H9 (cell line): Measurements from ENCODE around the gene SNRNP25. TPM values are rescaled to one million over a fixed set of nuclear protein-coding genes. Genes with fewer than 3 reads are reported as not detected.

Experiments
- DNase-seq: peaks from one replicate; pipeline ENCODE4 v3.0.0-alpha.2; 2017
- H2AFZ ChIP-seq: one replicate; pipeline ENCODE4 v1.6.1; 2013; ENCODE audit warnings: mild to moderate bottlenecking, low read length, control low read depth, moderate library complexity
- H2AK5ac ChIP-seq: 2 replicates; pipeline ENCODE4 v1.6.1; 2013; ENCODE audit warnings: low read length, control low read depth, mixed read lengths; ENCODE audit not compliant: insufficient read length
- H2BK120ac ChIP-seq: one replicate; pipeline ENCODE4 v1.6.1; 2013; ENCODE audit warnings: low read depth, mild to moderate bottlenecking, low read length, control low read depth, inconsistent platforms; ENCODE audit not compliant: poor library complexity, severe bottlenecking
- H2BK12ac ChIP-seq: 2 replicates; pipeline ENCODE4 v1.6.1; 2013; ENCODE audit warnings: low read length, control low read depth, mixed read lengths, low read depth; ENCODE audit not compliant: insufficient read length
- H2BK15ac ChIP-seq: 2 replicates; pipeline ENCODE4 v1.6.1; 2013; ENCODE audit warnings: low read depth, low read length, control low read depth
- H2BK20ac ChIP-seq: one replicate; pipeline ENCODE4 v1.6.1; 2013; ENCODE audit warnings: low read depth, mild to moderate bottlenecking, low read length, control low read depth, inconsistent platforms; ENCODE audit not compliant: poor library complexity, severe bottlenecking
- H2BK5ac ChIP-seq: 2 replicates; pipeline ENCODE4 v1.6.1; 2013; ENCODE audit warnings: low read length, control low read depth, mixed read lengths; ENCODE audit not compliant: insufficient read length
- H3K14ac ChIP-seq: 2 replicates; pipeline ENCODE4 v1.6.1; 2013; ENCODE audit warnings: low read length, control low read depth; ENCODE audit not compliant: insufficient read depth
- H3K18ac ChIP-seq: 2 replicates; pipeline ENCODE4 v1.6.1; 2013; ENCODE audit warnings: low read depth, mild to moderate bottlenecking, mixed read lengths, low read length, control low read depth; ENCODE audit not compliant: insufficient read length
- H3K23ac ChIP-seq: 2 replicates; pipeline ENCODE4 v1.6.1; 2013; ENCODE audit warnings: low read length, control low read depth, mixed read lengths, low read depth; ENCODE audit not compliant: insufficient read length
- H3K23me2 ChIP-seq: 2 replicates; pipeline ENCODE4 v1.6.1; 2013; ENCODE audit warnings: low read depth, mild to moderate bottlenecking, mixed read lengths, low read length, control low read depth; ENCODE audit not compliant: insufficient read length, poor library complexity, severe bottlenecking
- H3K27ac ChIP-seq: 2 replicates; pipeline ENCODE4 v1.5.1; 2013; ENCODE audit warnings: low read length, control low read depth, mixed read lengths, low read depth; ENCODE audit not compliant: insufficient read length
- H3K27me3 ChIP-seq: 2 replicates; pipeline ENCODE4 v1.6.1; 2013; ENCODE audit warnings: low read length, control low read depth, inconsistent platforms; ENCODE audit not compliant: insufficient read depth
- H3K4ac ChIP-seq: 2 replicates; pipeline ENCODE4 v1.6.1; 2013; ENCODE audit warnings: low read depth, mild to moderate bottlenecking, control low read depth, inconsistent platforms, low read length, moderate library complexity
- H3K4me1 ChIP-seq: 2 replicates; pipeline ENCODE4 v1.6.1; 2013; ENCODE audit warnings: low read length, control low read depth, inconsistent platforms; ENCODE audit not compliant: insufficient read depth
- H3K4me2 ChIP-seq: 2 replicates; pipeline ENCODE4 v1.6.1; 2013; ENCODE audit warnings: low read length, control low read depth, mixed read lengths; ENCODE audit not compliant: insufficient read length, insufficient read depth
- H3K56ac ChIP-seq: 2 replicates; pipeline ENCODE4 v1.6.1; 2013; ENCODE audit warnings: low read depth, mild to moderate bottlenecking, mixed read lengths, low read length, control low read depth; ENCODE audit not compliant: insufficient read length
- H3K79me1 ChIP-seq: 2 replicates; pipeline ENCODE4 v1.6.1; 2013; ENCODE audit warnings: low read depth, mild to moderate bottlenecking, moderate library complexity, low read length, control low read depth, inconsistent platforms; ENCODE audit not compliant: insufficient read depth, poor library complexity, severe bottlenecking
- H3K79me2 ChIP-seq: 2 replicates; pipeline ENCODE4 v1.6.1; 2013; ENCODE audit warnings: low read length, control low read depth, inconsistent platforms; ENCODE audit not compliant: insufficient read depth
- H3K9ac ChIP-seq: 2 replicates; pipeline ENCODE4 v1.6.1; 2013; ENCODE audit warnings: low read length, control low read depth, mixed read lengths; ENCODE audit not compliant: insufficient read length; ENCODE audit errors: extremely low read depth
- H3K9me3 ChIP-seq: one replicate; pipeline ENCODE4 v1.6.1; 2013; ENCODE audit warnings: low read depth, low read length, inconsistent platforms; ENCODE audit not compliant: control insufficient read depth
- H3T11ph ChIP-seq: one replicate; pipeline ENCODE4 v1.6.1; 2013; ENCODE audit warnings: mild to moderate bottlenecking, low read length, control low read depth, inconsistent platforms
- H4K20me1 ChIP-seq: one replicate; pipeline ENCODE4 v1.6.1; 2013; ENCODE audit not compliant: control insufficient read depth, insufficient read length, insufficient read depth
- H4K5ac ChIP-seq: 2 replicates; pipeline ENCODE4 v1.6.1; 2013; ENCODE audit warnings: low read depth, mild to moderate bottlenecking, mixed read lengths, low read length, control low read depth; ENCODE audit not compliant: insufficient read length
- H4K8ac ChIP-seq: replicated peaks from 2 replicates; pipeline ENCODE4 v1.6.1; 2013; ENCODE audit warnings: low read length, control low read depth, mixed read lengths, low read depth; ENCODE audit not compliant: insufficient read length
- H4K91ac ChIP-seq: 2 replicates; pipeline ENCODE4 v1.6.1; 2013; ENCODE audit warnings: low read depth, mild to moderate bottlenecking, moderate library complexity, mixed read lengths, low read length, control low read depth; ENCODE audit not compliant: insufficient read length
- H3K27ac Mint-ChIP-seq, 3 experiments: 2 replicates in 2 of 3; 3 replicates in 1 of 3; pipeline ENCODE4 v1.8.0; 2020 to 2021; ENCODE audit warnings: mixed read lengths in 3 of 3, mild to moderate bottlenecking in 1 of 3, moderate library complexity in 1 of 3
- H3K27me3 Mint-ChIP-seq: 2 replicates; pipeline ENCODE4 v1.8.0; 2021; ENCODE audit warnings: low read depth, mild to moderate bottlenecking, moderate library complexity, mixed read lengths
- H3K36me3 Mint-ChIP-seq, 3 experiments: 2 replicates in 2 of 3; 3 replicates in 1 of 3; pipeline ENCODE4 v1.8.0; 2020 to 2021; ENCODE audit warnings: low read depth in 3 of 3, mixed read lengths in 3 of 3; ENCODE audit not compliant: insufficient read depth in 1 of 3
- H3K4me1 Mint-ChIP-seq, 2 experiments: 2 replicates each; pipeline ENCODE4 v1.8.0; 2020; ENCODE audit warnings: mixed read lengths in 2 of 2
- H3K4me3 Mint-ChIP-seq, 2 experiments: 2 replicates in 1 of 2; 3 replicates in 1 of 2; pipeline ENCODE4 v1.8.0; 2020 to 2021; ENCODE audit warnings: mild to moderate bottlenecking in 2 of 2, mixed read lengths in 2 of 2, moderate library complexity in 1 of 2
- H3K9me3 Mint-ChIP-seq, 2 experiments: 2 replicates in 1 of 2; 3 replicates in 1 of 2; pipeline ENCODE4 v1.8.0; 2020; ENCODE audit warnings: mild to moderate bottlenecking in 2 of 2, mixed read lengths in 2 of 2, moderate library complexity in 1 of 2
- CTCF ChIP-seq: fragments of 200-600 bp; sonication (generic); conservative IDR thresholded peaks from 3 replicates; pipeline ENCODE4 v1.8.0; 2021; ENCODE audit warnings: antibody characterized with exemption, mild to moderate bottlenecking
- WGBS: extraction: QIAGEN DNeasy Blood & Tissue Kit; methylation state at CpG from one replicate; pipeline ENCODE4 v1.1.7; 2013; ENCODE audit warnings: missing lambda C conversion rate, low lambda C conversion rate, mixed read lengths; ENCODE audit not compliant: insufficient read length; ENCODE audit errors: extremely low coverage; 5-methylcytosine and 5-hydroxymethylcytosine counted together
- total RNA-seq: library from RNA; stranded (reverse); gene quantifications from 2 replicates; pipeline ENCODE4 v1.2.1, GENCODE V29; 2021

SNRNP25 gene
- total RNA-seq, 1 experiment from 2014 or later = 78.5 TPM

GRCh38 chr16:69181-69580 lies 15.6 kb downstream of the SNRNP25 start:
- Histone ChIP-seq H3K9me3 (no peaks in the 10 kb centered on the region), H3K27me3 (no peaks in the 10 kb centered on the region), H3K18ac (no peak overlapping the region), H2BK5ac (no peak overlapping the region), H2BK20ac (no peak overlapping the region), H2BK12ac (no peak overlapping the region), H3K4me2 (no peak overlapping the region), H3T11ph (no peak overlapping the region), H3K56ac (no peak overlapping the region), H3K79me1 (no peaks in the 10 kb centered on the region), H2BK120ac (no peak overlapping the region), H3K23me2 (peaks cover 10% of the 10 kb centered on the region), H4K8ac (no peak overlapping the region), H2BK15ac (no peak overlapping the region), H3K14ac (no peak overlapping the region), H4K5ac (no peak overlapping the region), H2AK5ac (no peak overlapping the region), H3K79me2 (no peaks in the 10 kb centered on the region; the same call in 1 of the 2 replicates), H3K23ac (no peak overlapping the region), H3K27ac (no peak overlapping the region), H2AFZ (no peak overlapping the region), H3K9ac (no peak overlapping the region), H3K4me1 (peaks cover 3% of the 10 kb centered on the region; the same call in 1 of the 2 replicates), H4K20me1 (no peaks in the 10 kb centered on the region), H3K4ac (no peak overlapping the region), H4K91ac (no peak overlapping the region)
- no peak for DNase-seq
- no peak overlapping the region; a peak in 1 of 5 replicates for H3K4me3 Mint-ChIP-seq
- no peak for TF ChIP-seq CTCF
- H3K4me1 Mint-ChIP-seq = peaks cover 31 to 40% of the 10 kb centered on the region in 2 experiments
- no CpG with 5 or more reads among the region's 8 CpGs for WGBS
- peaks cover 1% of the 10 kb centered on the region; the same call in 1 of the 2 replicates for H3K27me3 Mint-ChIP-seq
- peak overlapping the region in 2 of 3 experiments; percentile 22 to 53; a peak in 3 of 7 replicates for H3K27ac Mint-ChIP-seq
- no peaks in the 10 kb centered on the region for H3K9me3 Mint-ChIP-seq
- peaks cover 2 to 4% (median 3%) of the 10 kb centered on the region in 3 experiments; a peak in 5 of 7 replicates for H3K36me3 Mint-ChIP-seq
